ENCODE results near the gene CA5A. TPM values are rescaled to one million over a fixed set of nuclear protein-coding genes. Genes with fewer than 3 reads are reported as not detected.
"Not testable (repeated sequence)": the region's sequence is repeated elsewhere in the genome, so short reads cannot be mapped to it uniquely, and the experiment has no call there.

CA5A gene
- total RNA-seq, 4 donors from 2014 or later, result not detected

- H3K27me3 ChIP-seq; H3K9me3 ChIP-seq; H3K27ac ChIP-seq; H3K4me1 ChIP-seq; H3K36me3 ChIP-seq; H3K4me3 ChIP-seq; DNase-seq; intact Hi-C loops (cut with DNase I; ENCODE audit: low total_unique reads): not testable (repeated sequence)
Measured at GRCh38 chr16:87885371-87885967, 50.9 kb downstream of the CA5A start.

DNA sequence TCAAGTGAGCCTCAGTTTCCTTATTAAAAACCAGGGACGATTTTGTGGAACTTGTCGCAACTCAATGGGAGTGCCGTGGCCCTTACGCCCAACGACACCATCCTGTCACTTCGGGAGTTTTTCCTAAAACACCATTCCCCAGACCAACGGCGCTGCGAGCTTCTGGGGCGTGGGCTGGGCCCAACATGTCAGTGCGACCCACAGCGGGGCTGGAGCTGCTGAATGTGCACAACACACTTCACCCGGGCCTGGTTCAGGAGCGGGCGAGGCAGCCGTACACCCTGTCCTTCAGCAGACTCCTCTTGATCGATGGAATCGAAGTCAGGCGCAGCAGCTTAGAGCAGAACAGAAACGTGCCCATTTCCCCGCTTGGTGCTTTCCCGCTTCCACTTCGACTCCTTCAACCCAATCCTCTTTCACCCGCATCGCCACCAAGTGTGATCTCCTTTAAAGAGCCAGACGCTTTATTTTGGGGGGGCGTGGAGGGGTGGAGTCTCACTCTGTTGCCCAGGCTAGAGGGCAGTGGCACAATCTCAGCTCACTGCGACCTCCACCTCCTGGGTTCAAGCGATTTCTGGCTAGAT lies 53.8 kb downstream of the CA5A start:
- DNase-seq, result no peak
- Histone ChIP-seq H3K4me3 (no peak overlapping the region), H3K9me3 (no peaks in the 10 kb centered on the region), H3K27ac (no peak overlapping the region), H3K36me3 (no peaks in the 10 kb centered on the region), H3K4me1 (no peaks in the 10 kb centered on the region), H3K27me3 (no peaks in the 10 kb centered on the region)
- TF ChIP-seq POLR2A (IDR thresholded peaks at IDR 0.05), result no peak
- no peak for TF ChIP-seq CTCF (IDR thresholded peaks at IDR 0.05)
- intact Hi-C loops (cut with DNase I; ENCODE audit: low total_unique reads), result no loop called here

GRCh38 chr16:87881324-87882200 lies 54.8 kb downstream of the CA5A start:
- Histone ChIP-seq H3K9me3 (no peaks in the 10 kb centered on the region), H3K27me3 (no peaks in the 10 kb centered on the region), H3K27ac (no peak overlapping the region), H3K36me3 (no peaks in the 10 kb centered on the region), H3K4me3 (no peak overlapping the region), H3K4me1 (no peaks in the 10 kb centered on the region)
- no peak for DNase-seq
- intact Hi-C loops (cut with DNase I; ENCODE audit: low total_unique reads), result no loop called here
- no peak for TF ChIP-seq POLR2A (IDR thresholded peaks at IDR 0.05)
- no peak for TF ChIP-seq CTCF (IDR thresholded peaks at IDR 0.05)

GRCh38 chr16:87880117-87880696 lies 56.1 kb downstream of the CA5A start:
- intact Hi-C loops (cut with DNase I; ENCODE audit: low total_unique reads), result no loop called here
- Histone ChIP-seq H3K9me3 (no peaks in the 10 kb centered on the region), H3K36me3 (no peaks in the 10 kb centered on the region), H3K27ac (no peak overlapping the region), H3K4me1 (no peaks in the 10 kb centered on the region), H3K27me3 (no peaks in the 10 kb centered on the region), H3K4me3 (no peak overlapping the region)
- no peak for DNase-seq
- TF ChIP-seq POLR2A (IDR thresholded peaks at IDR 0.05) (no peak), CTCF (IDR thresholded peaks at IDR 0.05) (no peak)

- intact Hi-C loops (cut with DNase I; ENCODE audit: low total_unique reads), result not testable (repeated sequence)
Measured at GRCh38 chr16:87879411-87880013, 56.8 kb downstream of the CA5A start.

More at GRCh38 chr16:87879411-87880013, 56.8 kb downstream of the CA5A start:
- not testable (repeated sequence) for H3K4me3 ChIP-seq, H3K4me1 ChIP-seq, H3K9me3 ChIP-seq, H3K36me3 ChIP-seq, H3K27ac ChIP-seq, H3K27me3 ChIP-seq, DNase-seq

All from uterus (tissue), 4 donors.